ENCODE data around the gene LSM2.
A peak's percentile ranks its signal among the peaks of the same experiment; 100 is the strongest.
"Not testable (repeated sequence)": the region's sequence is repeated elsewhere in the genome, so short reads cannot be mapped to it uniquely, and the experiment has no call there.

Gene LSM2

DNA sequence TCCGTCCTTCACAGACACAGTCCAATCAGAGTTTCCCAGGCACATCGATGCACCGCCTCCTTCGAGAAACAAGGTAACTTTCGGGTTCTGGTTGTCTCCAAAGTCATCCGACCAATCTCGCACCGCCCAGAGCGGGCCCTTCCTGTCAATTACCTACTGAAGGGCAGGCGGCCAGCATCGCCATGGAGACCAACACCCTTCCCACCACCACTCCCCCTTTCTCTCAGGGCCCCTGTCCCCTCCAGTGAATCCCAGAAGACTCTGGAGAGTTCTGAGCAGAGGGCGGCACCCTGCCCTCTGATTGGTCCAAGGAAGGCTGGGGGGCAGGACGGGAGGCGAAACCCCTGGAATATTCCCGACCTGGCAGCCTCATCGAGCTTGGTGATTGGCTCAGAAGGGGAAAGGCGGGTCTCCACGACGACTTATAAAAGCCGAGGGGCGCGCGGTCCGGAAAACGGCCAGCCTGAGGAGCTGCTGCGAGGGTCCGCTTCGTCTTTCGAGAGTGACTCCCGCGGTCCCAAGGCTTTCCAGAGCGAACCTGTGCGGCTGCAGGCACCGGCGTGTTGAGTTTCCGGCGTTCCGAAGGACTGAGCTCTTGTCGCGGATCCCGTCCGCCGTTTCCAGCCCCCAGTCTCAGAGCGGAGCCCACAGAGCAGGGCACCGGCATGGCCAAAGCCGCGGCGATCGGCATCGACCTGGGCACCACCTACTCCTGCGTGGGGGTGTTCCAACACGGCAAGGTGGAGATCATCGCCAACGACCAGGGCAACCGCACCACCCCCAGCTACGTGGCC lies 20.7 kb upstream of the LSM2 start, which contains the start of gene HSPA1B:
TSS of gene HSPA1B (plus strand) at position 453 of the 794 bp plus-strand sequence. CDS start at position 666, 213 bp downstream.
- DNase-seq (ENCODE audit: low read depth, low spot score): peak; percentile 100

GRCh38 chr6:31826793-31827285 lies 20.1 kb upstream of the LSM2 start:
- DNase-seq (ENCODE audit: low read depth, low spot score): no peak

DNA sequence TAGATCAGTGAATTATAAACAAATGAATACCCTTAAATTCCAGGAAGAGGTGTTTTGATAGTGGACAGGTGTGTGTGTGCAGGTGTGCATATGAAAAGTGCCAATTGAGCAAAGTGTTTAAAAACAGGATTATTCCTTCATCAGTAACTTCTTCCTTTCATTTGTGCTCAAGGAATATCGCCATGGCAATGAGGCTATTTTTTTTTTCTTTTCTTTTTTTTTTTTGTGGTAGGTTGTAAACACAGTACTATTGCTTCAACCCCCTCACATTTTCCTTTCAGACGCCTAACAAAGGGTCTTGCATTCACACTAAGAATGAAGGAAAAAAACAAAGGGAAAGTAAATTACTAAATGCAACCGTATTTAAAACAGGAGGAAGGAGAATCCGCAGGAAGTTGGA lies 18.8 kb upstream of the LSM2 start:
- DNase-seq (ENCODE audit: low read depth, low spot score): no peak

GRCh38 chr6:31823592-31824196 lies 16.9 kb upstream of the LSM2 start:
- DNase-seq (ENCODE audit: low read depth, low spot score): not testable (repeated sequence)

- no peak for DNase-seq (ENCODE audit: low read depth, low spot score)
Measured at GRCh38 chr6:31822036-31822821, 15.5 kb upstream of the LSM2 start.

DNA sequence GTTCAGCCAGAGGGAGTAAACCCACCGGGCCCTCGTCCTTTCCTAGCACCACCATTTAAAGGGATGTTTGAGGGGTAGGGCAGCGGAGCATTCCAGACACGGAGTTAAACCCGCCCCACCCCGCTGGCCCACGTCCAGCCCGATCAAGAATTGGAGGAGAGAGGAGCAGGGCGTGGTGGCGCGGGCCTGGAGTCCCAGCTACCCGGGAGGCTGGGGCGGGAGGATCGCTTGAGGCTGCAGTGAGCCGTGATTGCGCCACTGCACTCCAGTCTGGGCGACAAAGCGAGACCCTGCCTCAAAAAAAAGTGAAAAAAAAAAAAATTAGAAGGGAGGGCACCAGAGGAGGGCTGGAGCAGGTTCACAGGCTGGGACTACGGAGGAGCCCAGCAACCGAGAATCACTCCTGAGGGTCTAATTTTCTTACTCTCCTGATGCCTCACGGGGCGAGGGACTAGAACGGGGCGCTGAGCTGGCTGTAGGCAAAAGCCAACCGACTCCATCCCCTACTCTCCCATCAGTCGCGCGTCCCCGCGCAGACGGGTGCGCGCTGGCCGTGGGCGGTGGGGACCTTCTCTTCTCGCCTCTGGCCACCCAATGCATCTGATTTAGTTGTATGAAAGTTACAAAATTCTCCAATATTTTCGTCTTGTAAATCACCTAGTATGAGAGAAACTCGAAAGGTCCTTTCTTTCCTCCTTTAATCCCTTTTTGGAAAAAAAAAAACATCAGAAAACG lies 14.7 kb upstream of the LSM2 start:
- no peak for DNase-seq (ENCODE audit: low read depth, low spot score)

DNA sequence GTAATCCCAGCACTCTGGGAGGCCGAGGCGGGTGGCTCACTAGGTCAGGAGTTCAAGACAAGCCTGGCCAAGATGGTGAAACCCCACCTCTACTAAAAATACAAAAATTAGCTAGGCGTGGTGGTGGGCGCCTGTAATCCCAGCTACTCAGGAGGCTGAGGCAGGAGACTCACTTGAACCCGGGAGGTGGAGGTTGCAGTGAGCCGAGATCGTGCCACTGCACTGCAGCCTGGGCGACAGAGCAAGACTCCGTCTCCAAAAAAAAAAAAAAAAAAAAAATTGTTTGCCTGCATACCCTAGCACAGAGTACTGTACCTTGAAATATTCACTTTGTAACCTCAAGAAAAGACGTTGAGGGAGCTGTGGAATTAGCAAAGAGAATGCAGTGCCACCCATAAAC lies 13.6 kb upstream of the LSM2 start:
- DNase-seq (ENCODE audit: low read depth, low spot score): not testable (repeated sequence)

- DNase-seq (ENCODE audit: low read depth, low spot score): no peak
Measured at GRCh38 chr6:31819871-31820299, 13.1 kb upstream of the LSM2 start.

GRCh38 chr6:31817929-31818511 lies 11.3 kb upstream of the LSM2 start:
- not testable (repeated sequence) for DNase-seq (ENCODE audit: low read depth, low spot score)

GRCh38 chr6:31817133-31817928 lies 10.6 kb upstream of the LSM2 start:
- DNase-seq (ENCODE audit: low read depth, low spot score): not testable (repeated sequence)

GRCh38 chr6:31815025-31815838 lies 8.5 kb upstream of the LSM2 start, which contains the start of the genes HSPA1A and HSPA1L:
TSS of gene HSPA1A (plus strand) at chr6:31815543. CDS start at chr6:31815757, 214 bp downstream.
TSS of gene HSPA1L (minus strand) at chr6:31815283. CDS start at chr6:31811972, 3,311 bp downstream.
- peak; percentile 79 for DNase-seq (ENCODE audit: low read depth, low spot score)

- peak; percentile 79 for DNase-seq (ENCODE audit: low read depth, low spot score)
Measured at GRCh38 chr6:31814677-31815024, 7.9 kb upstream of the LSM2 start.

- no peak for DNase-seq (ENCODE audit: low read depth, low spot score)
Measured at GRCh38 chr6:31813465-31813849, 6.7 kb upstream of the LSM2 start.

- DNase-seq (ENCODE audit: low read depth, low spot score): no peak
Measured at GRCh38 chr6:31811645-31812044, 4.9 kb upstream of the LSM2 start.

DNA sequence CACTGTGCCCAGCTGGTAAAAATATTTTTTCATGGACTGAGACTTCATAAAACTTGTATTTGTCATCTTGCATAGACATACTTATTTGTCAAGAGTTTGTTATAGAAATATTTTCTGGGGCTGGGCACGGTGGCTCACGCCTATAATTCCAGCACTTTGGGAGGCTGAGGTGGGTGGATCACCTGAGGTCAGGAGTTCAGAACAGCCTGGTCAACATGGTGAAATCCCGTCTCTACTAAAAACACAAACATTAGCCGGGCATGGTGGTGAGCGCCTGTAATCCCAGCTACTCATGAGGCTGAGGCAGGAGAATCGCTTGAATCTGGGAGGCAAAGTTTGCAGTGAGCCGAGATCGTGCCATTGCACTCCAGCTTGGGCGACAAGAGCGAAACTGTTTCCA lies 1.8 kb upstream of the LSM2 start:
- not testable (repeated sequence) for DNase-seq (ENCODE audit: low read depth, low spot score)

GRCh38 chr6:31805939-31806469 lies 762 bp downstream of the LSM2 start:
- DNase-seq (ENCODE audit: low read depth, low spot score): no peak

GRCh38 chr6:31801031-31801927 lies 5.5 kb downstream of the LSM2 start:
- DNase-seq (ENCODE audit: low read depth, low spot score): not testable (repeated sequence)

- no peak for DNase-seq (ENCODE audit: low read depth, low spot score)
Measured at GRCh38 chr6:31799781-31800180, 7.0 kb downstream of the LSM2 start.

All from brain pericyte (primary cell).